GM12801 (cell line): ENCODE data around the gene C2CD2.

ENCODE experiments used
- TF ChIP-seq, protein P1 (sequence below): IDR thresholded peaks from one replicate; pipeline ENCODE4 v1.5.1; 2011; ENCODE audit warnings: control low read depth; ENCODE audit not compliant: insufficient read length; ENCODE audit errors: extremely low read depth

Gene C2CD2

DNA sequence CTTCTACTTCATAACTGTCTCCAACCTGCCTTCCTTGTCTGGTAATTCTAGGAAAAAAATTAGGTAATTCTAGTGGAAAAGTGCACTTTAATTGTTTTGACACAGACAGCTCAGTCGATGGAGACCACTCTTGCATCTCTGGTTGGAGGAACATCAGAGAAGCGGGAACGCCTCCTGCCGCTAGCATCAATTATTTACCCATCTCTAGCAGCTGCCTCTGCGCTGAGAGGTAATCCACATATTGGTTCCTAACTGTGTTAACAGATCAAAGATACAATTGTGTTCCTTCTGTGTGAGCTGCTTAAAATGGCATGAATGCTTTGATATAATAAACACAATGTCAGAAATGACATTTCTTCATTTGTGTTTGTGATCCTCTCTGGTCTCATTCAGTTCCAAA, 33.3 kb downstream of the C2CD2 start:
- TF ChIP-seq, protein P1, sequence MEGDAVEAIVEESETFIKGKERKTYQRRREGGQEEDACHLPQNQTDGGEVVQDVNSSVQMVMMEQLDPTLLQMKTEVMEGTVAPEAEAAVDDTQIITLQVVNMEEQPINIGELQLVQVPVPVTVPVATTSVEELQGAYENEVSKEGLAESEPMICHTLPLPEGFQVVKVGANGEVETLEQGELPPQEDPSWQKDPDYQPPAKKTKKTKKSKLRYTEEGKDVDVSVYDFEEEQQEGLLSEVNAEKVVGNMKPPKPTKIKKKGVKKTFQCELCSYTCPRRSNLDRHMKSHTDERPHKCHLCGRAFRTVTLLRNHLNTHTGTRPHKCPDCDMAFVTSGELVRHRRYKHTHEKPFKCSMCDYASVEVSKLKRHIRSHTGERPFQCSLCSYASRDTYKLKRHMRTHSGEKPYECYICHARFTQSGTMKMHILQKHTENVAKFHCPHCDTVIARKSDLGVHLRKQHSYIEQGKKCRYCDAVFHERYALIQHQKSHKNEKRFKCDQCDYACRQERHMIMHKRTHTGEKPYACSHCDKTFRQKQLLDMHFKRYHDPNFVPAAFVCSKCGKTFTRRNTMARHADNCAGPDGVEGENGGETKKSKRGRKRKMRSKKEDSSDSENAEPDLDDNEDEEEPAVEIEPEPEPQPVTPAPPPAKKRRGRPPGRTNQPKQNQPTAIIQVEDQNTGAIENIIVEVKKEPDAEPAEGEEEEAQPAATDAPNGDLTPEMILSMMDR = no peak

- TF ChIP-seq, protein P1 = no peak
These were observed 34.0 kb downstream of the C2CD2 start for GRCh38 chr21:41919666-41920398.

DNA sequence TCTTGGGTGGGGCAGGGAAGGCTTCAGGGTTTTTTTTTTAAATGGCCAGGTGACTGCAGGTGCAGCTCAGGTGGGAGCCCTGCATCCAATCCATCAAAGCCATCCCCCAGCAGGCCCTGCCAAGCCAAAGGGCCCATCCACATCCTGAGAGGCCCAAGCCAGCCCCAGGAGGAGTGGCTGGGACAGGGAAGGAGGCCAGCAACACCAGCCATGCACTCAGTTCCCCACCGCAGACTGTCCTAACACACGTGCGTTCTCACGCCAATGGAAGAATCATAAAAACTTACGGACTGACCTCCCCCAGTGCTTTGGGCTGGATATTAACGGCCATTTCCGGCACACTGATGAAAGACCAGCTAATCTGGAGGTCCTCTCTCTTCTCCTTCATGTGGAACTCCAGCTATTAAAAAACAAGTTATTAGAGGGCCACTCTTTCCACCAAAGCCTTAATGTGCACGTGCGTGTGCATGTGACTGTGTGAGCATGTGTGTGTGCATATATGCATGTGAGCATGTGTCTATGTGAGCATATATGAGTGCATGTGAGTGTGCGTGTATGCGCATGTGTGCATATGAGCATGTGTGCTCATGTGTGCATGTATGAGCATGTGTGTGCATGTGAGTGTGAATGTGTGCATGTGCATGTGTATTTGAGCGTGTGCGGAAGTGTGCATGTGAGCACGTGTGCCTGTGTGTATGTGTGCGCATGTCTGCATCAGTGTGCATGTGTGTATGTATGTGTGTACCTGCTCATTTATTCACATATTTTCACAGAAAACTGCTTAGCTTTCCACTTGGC, 35.1 kb downstream of the C2CD2 start:
- TF ChIP-seq, protein P1 = no peak

DNA sequence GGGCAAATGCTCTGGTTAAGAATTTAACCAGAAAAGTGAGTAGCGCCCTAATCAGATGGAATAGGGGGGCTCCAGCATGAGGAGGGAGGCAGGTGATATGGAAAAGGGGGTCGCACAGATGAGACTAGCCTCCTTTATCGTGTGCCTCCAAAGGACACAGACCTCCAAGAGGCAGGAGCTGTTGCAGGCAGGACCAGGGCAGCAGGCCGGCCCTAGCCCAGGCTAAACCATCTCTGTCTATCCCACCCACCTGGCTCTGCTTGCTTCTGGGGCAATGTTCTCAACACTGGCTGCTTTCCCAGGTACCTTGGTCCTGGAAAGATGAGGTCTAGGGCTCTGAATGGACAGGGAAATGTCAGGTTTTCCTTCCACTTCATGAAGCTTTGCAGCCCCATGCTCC, 36.3 kb downstream of the C2CD2 start:
- TF ChIP-seq, protein P1 = no peak

GRCh38 chr21:41916888-41917433, 36.9 kb downstream of the C2CD2 start:
- TF ChIP-seq, protein P1 = no peak

DNA sequence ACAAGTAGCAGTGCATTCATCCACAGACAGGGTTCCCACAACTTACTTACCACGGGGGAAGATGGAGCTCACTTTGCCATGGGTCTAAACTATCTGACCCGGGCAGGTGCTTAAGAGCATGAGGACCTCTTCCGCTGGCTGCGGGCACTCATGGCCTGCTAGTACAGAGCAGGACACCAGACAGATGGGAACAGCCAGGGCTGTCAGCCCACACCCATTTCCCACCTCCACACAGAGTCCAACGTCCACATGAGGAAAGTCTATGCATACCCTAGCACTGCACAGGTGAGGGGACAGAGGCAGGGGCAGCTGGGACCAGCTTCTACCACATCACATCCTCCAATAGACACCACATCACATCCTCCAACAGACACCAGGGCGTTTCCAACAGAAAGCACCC, 38.9 kb downstream of the C2CD2 start:
- TF ChIP-seq, protein P1 = no peak

DNA sequence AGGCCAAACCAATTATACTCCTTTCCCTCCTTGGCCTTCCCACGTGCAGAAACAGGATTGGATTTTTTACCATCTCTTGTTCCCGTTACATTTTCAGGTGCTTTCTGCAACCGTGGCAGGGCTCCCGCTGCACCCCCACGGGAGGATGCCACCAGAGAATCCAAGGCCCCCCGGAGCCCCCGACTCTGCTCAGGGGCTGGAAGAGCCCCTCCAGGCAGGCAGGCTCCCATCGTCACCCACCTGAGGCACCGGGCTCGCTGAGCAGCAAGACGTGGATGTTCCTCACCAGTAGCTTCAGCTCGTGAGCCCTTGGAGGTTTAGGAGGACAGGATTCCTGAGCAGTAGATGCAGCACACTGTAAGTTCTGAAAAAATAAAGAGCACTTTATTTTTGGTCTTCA, 39.5 kb downstream of the C2CD2 start:
- TF ChIP-seq, protein P1 = no peak
